Measurements from ENCODE around the gene VRK3. TPM values are rescaled to one million over a fixed set of nuclear protein-coding genes. Genes with fewer than 3 reads are reported as not detected.
A peak's percentile ranks its signal among the peaks of the same experiment; 100 is the strongest.

Gene VRK3
- total and polyA plus RNA-seq, 2 donors (not counting 1 experiment from before 2014, with no cell fraction given): 26.9 to 40.6 TPM

GRCh38 chr19:49997709-49998108 is 27.5 kb downstream of the VRK3 start:
- peaks cover 22% of the 10 kb centered on the region for H3K36me3 ChIP-seq (ENCODE audit: control insufficient read depth, insufficient read depth, low read length)
- DNase-seq (ENCODE audit: low read depth in 2 of 2): peak; percentile 11 to 21
- H3K79me2 ChIP-seq (ENCODE audit: control insufficient read depth, insufficient read depth, low read length): no peaks in the 10 kb centered on the region
- H3K27me3 ChIP-seq (ENCODE audit: control insufficient read depth, insufficient read depth, low read length): no peaks in the 10 kb centered on the region
- no peak overlapping the region for H3K27ac ChIP-seq (ENCODE audit: insufficient read depth, low read length)
- H2AFZ ChIP-seq (ENCODE audit: low read length): no peak overlapping the region
- no peak overlapping the region for H3K4me3 ChIP-seq (replicated peaks in 1 of 4; ENCODE audit: control extremely low read depth in 1 of 4, insufficient read depth in 1 of 4, low read depth in 3 of 4, low read length in 4 of 4)
- no peaks in the 10 kb centered on the region for H4K20me1 ChIP-seq (ENCODE audit: control insufficient read depth, extremely low read depth, insufficient read depth, low read length)
- no peaks in the 10 kb centered on the region for H3K4me1 ChIP-seq (ENCODE audit: control insufficient read depth, extremely low read depth, insufficient read depth, low read length)
- no peak overlapping the region for H3K9ac ChIP-seq (ENCODE audit: insufficient read depth, low read length)
- TF ChIP-seq EZH2 (IDR thresholded peaks at IDR 0.05; ENCODE audit: low read length, missing control alignments) (no peak), CTCF (conservative IDR thresholded peaks at IDR 0.05 in 1 of 2, IDR thresholded peaks at IDR 0.05 in 1 of 2; ENCODE audit: low read depth in 1 of 2, low read length in 2 of 2) (no peak)
- H3K9me3 ChIP-seq (ENCODE audit: control insufficient read depth, insufficient read depth, low read depth, low read length): no peaks in the 10 kb centered on the region
- H3K4me2 ChIP-seq (ENCODE audit: extremely low read depth, insufficient read depth, low read length): no peak overlapping the region

- H3K36me3 ChIP-seq (ENCODE audit: control insufficient read depth, insufficient read depth, low read length): peaks cover 6% of the 10 kb centered on the region
- peak; percentile 29 to 82 for DNase-seq (ENCODE audit: low read depth in 2 of 2)
- H2AFZ ChIP-seq (ENCODE audit: low read length): no peak overlapping the region
- H3K4me1 ChIP-seq (ENCODE audit: control insufficient read depth, extremely low read depth, insufficient read depth, low read length): peaks cover 2% of the 10 kb centered on the region
- no peaks in the 10 kb centered on the region for H3K79me2 ChIP-seq (ENCODE audit: control insufficient read depth, insufficient read depth, low read length)
- no peak overlapping the region for H3K4me2 ChIP-seq (ENCODE audit: extremely low read depth, insufficient read depth, low read length)
- no peak overlapping the region for H3K9ac ChIP-seq (ENCODE audit: insufficient read depth, low read length)
- no peaks in the 10 kb centered on the region for H3K9me3 ChIP-seq (ENCODE audit: control insufficient read depth, insufficient read depth, low read depth, low read length)
- no peak overlapping the region for H3K4me3 ChIP-seq (replicated peaks in 1 of 4; ENCODE audit: control extremely low read depth in 1 of 4, insufficient read depth in 1 of 4, low read depth in 3 of 4, low read length in 4 of 4)
- no peak overlapping the region for H3K27ac ChIP-seq (ENCODE audit: insufficient read depth, low read length)
- TF ChIP-seq CTCF (conservative IDR thresholded peaks at IDR 0.05 in 1 of 2, IDR thresholded peaks at IDR 0.05 in 1 of 2; ENCODE audit: low read depth in 1 of 2, low read length in 2 of 2): no peak
- no peak for TF ChIP-seq EZH2 (IDR thresholded peaks at IDR 0.05; ENCODE audit: low read length, missing control alignments)
- no peaks in the 10 kb centered on the region for H3K27me3 ChIP-seq (ENCODE audit: control insufficient read depth, insufficient read depth, low read length)
- H4K20me1 ChIP-seq (ENCODE audit: control insufficient read depth, extremely low read depth, insufficient read depth, low read length): no peaks in the 10 kb centered on the region
Measured at GRCh38 chr19:49988433-49988832, 36.7 kb downstream of the VRK3 start.

GRCh38 chr19:49988007-49988406 is 37.2 kb downstream of the VRK3 start:
- peaks cover 6% of the 10 kb centered on the region for H3K36me3 ChIP-seq (ENCODE audit: control insufficient read depth, insufficient read depth, low read length)
- no peaks in the 10 kb centered on the region for H3K9me3 ChIP-seq (ENCODE audit: control insufficient read depth, insufficient read depth, low read depth, low read length)
- no peak for DNase-seq (ENCODE audit: low read depth in 2 of 2)
- no peak overlapping the region for H3K4me3 ChIP-seq (replicated peaks in 1 of 4; ENCODE audit: control extremely low read depth in 1 of 4, insufficient read depth in 1 of 4, low read depth in 3 of 4, low read length in 4 of 4)
- H3K27me3 ChIP-seq (ENCODE audit: control insufficient read depth, insufficient read depth, low read length): no peaks in the 10 kb centered on the region
- H3K79me2 ChIP-seq (ENCODE audit: control insufficient read depth, insufficient read depth, low read length): no peaks in the 10 kb centered on the region
- no peak overlapping the region for H3K27ac ChIP-seq (ENCODE audit: insufficient read depth, low read length)
- H3K4me2 ChIP-seq (ENCODE audit: extremely low read depth, insufficient read depth, low read length): no peak overlapping the region
- peaks cover 2% of the 10 kb centered on the region for H3K4me1 ChIP-seq (ENCODE audit: control insufficient read depth, extremely low read depth, insufficient read depth, low read length)
- H4K20me1 ChIP-seq (ENCODE audit: control insufficient read depth, extremely low read depth, insufficient read depth, low read length): no peaks in the 10 kb centered on the region
- H2AFZ ChIP-seq (ENCODE audit: low read length): no peak overlapping the region
- TF ChIP-seq EZH2 (IDR thresholded peaks at IDR 0.05; ENCODE audit: low read length, missing control alignments) (no peak), CTCF (conservative IDR thresholded peaks at IDR 0.05 in 1 of 2, IDR thresholded peaks at IDR 0.05 in 1 of 2; ENCODE audit: low read depth in 1 of 2, low read length in 2 of 2) (no peak)
- no peak overlapping the region for H3K9ac ChIP-seq (ENCODE audit: insufficient read depth, low read length)
